Endothelial cell of umbilical vein (primary cell): ENCODE measurements around the gene CAMKMT. TPM values are rescaled to one million over a fixed set of nuclear protein-coding genes. Genes with fewer than 3 reads are reported as not detected.
"Not testable (repeated sequence)": the region's sequence is repeated elsewhere in the genome, so short reads cannot be mapped to it uniquely, and the experiment has no call there.

Experiments
- BruUV-seq: library from RNA; stranded (reverse); fragments of 400-500 nt; replicated peaks from 2 replicates; lab custom pipeline; 2021; lab: Mats Ljungman, UMichigan
- CTCF ChIA-PET: fragments of 300-600, 350-600 bp; sonication (Branson Sonifier 250); formaldehyde crosslinking; loops from one replicate; lab custom pipeline; 2021; ENCODE audit warnings: antibody characterized with exemption, inconsistent platforms; lab: Charles Lee
- POLR2A ChIA-PET: fragments of 300-600, 350-600 bp; sonication (Branson Sonifier 250); formaldehyde crosslinking; loops from one replicate; lab custom pipeline; 2021; ENCODE audit warnings: antibody characterized with exemption, inconsistent platforms; lab: Charles Lee
- DNase-seq: peaks from one replicate; pipeline ENCODE4 v3.0.0-alpha.2; 2011; ENCODE audit warnings: low read depth, low spot score
- FAIRE-seq: peaks from 2 replicates; lab custom pipeline; 2011; peaks lifted over from hg19 to GRCh38; lab: Jason Lieb, UNC
- H2AFZ ChIP-seq: 2 replicates; pipeline ENCODE4 v1.6.0; 2012; ENCODE audit warnings: low read depth, low read length, control low read depth, inconsistent platforms
- H3K27ac ChIP-seq: 2 replicates; pipeline ENCODE4 v1.5.1; 2011; ENCODE audit warnings: low read depth, mild to moderate bottlenecking, control low read depth, low read length, moderate library complexity; ENCODE audit not compliant: insufficient read depth
- H3K27me3 ChIP-seq, 2 experiments: 2 replicates each; pipeline versions ENCODE4 v1.6.0 to v1.6.1; 2011; ENCODE audit warnings: low read length in 2 of 2, mixed read lengths in 1 of 2; ENCODE audit not compliant: control insufficient read depth in 2 of 2, insufficient read depth in 2 of 2
- H3K36me3 ChIP-seq, 2 experiments: 2 replicates in 1 of 2; 3 replicates in 1 of 2; pipeline ENCODE4 v1.5.1; 2011; ENCODE audit warnings: low read length in 2 of 2, mild to moderate bottlenecking in 1 of 2, moderate library complexity in 1 of 2; ENCODE audit not compliant: control insufficient read depth in 2 of 2, insufficient read depth in 2 of 2; ENCODE audit errors: extremely low read depth in 1 of 2
- H3K4me1 ChIP-seq: 3 replicates; pipeline ENCODE4 v1.5.1; 2011; ENCODE audit warnings: mild to moderate bottlenecking, low read length; ENCODE audit not compliant: control insufficient read depth, insufficient read depth; ENCODE audit errors: extremely low read depth
- H3K4me2 ChIP-seq: 2 replicates; pipeline ENCODE4 v1.6.1; 2011; ENCODE audit warnings: low read length, control low read depth, mixed read lengths; ENCODE audit not compliant: insufficient read depth
- H3K4me3 ChIP-seq, 3 experiments: fragments of 200-600 bp in 1 of 3; sonication (generic), shearing (Covaris generic) in 1 of 3; replicated peaks in 1 of 3; 2 replicates each; pipeline ENCODE4 v1.5.1; 2011 to 2016; ENCODE audit warnings: control low read depth in 3 of 3, low read length in 3 of 3, mild to moderate bottlenecking in 2 of 3, inconsistent platforms in 1 of 3, low read depth in 1 of 3, moderate library complexity in 1 of 3; ENCODE audit not compliant: insufficient read depth in 1 of 3
- H3K79me2 ChIP-seq: 2 replicates; pipeline ENCODE4 v1.6.0; 2012; ENCODE audit warnings: low read length, inconsistent platforms; ENCODE audit not compliant: control insufficient read depth, insufficient read depth
- H3K9ac ChIP-seq: replicated peaks from 2 replicates; pipeline ENCODE3; 2011; ENCODE audit warnings: low read length, control low read depth; ENCODE audit not compliant: insufficient read depth; ENCODE audit errors: extremely low read depth
- H3K9me1 ChIP-seq: replicated peaks from 3 replicates; pipeline ENCODE4 v1.6.0; 2011; ENCODE audit warnings: mild to moderate bottlenecking, low read length; ENCODE audit not compliant: control insufficient read depth, insufficient read depth; ENCODE audit errors: extremely low read depth
- H3K9me3 ChIP-seq: replicated peaks from 2 replicates; pipeline ENCODE4 v1.5.1; 2012; ENCODE audit warnings: low read length, inconsistent platforms; ENCODE audit not compliant: control insufficient read depth, insufficient read depth
- H4K20me1 ChIP-seq: replicated peaks from 2 replicates; pipeline ENCODE3; 2011; ENCODE audit warnings: mild to moderate bottlenecking, low read length; ENCODE audit not compliant: control insufficient read depth, insufficient read depth; ENCODE audit errors: extremely low read depth
- EZH2 ChIP-seq: IDR thresholded peaks from 2 replicates; pipeline ENCODE4 v1.6.1; 2012; ENCODE audit warnings: borderline replicate concordance, low read depth, mild to moderate bottlenecking, moderate library complexity, low read length, inconsistent platforms; ENCODE audit not compliant: severe bottlenecking
- FOS ChIP-seq: IDR thresholded peaks from 2 replicates; pipeline ENCODE4 v1.6.1; 2011; ENCODE audit warnings: mild to moderate bottlenecking, low read length, moderate library complexity, borderline replicate concordance; ENCODE audit not compliant: insufficient read depth
- GATA2 ChIP-seq: IDR thresholded peaks from 2 replicates; pipeline ENCODE4 v1.7.0; 2011; ENCODE audit warnings: low read depth, mild to moderate bottlenecking, moderate library complexity, mixed read lengths, low read length; ENCODE audit not compliant: insufficient read length, insufficient read depth
- JUN ChIP-seq: IDR thresholded peaks from 2 replicates; pipeline ENCODE4 v1.6.1; 2011; ENCODE audit warnings: borderline replicate concordance, low read depth; ENCODE audit not compliant: insufficient read length, insufficient read depth
- MYC ChIP-seq: IDR thresholded peaks from one replicate; pipeline ENCODE4 v1.6.1; 2011; ENCODE audit warnings: mild to moderate bottlenecking, low read depth, low read length
- POLR2A ChIP-seq: IDR thresholded peaks from 2 replicates; pipeline ENCODE4 v1.6.1; 2012; ENCODE audit warnings: low read depth, mild to moderate bottlenecking, control low read depth, low read length
- POLR2AphosphoS5 ChIP-seq: IDR thresholded peaks from 2 replicates; pipeline ENCODE4 v1.6.1; 2012; ENCODE audit warnings: low read depth, mild to moderate bottlenecking, control low read depth, low read length, moderate library complexity; ENCODE audit not compliant: insufficient read depth
- dilution Hi-C: fragments of 300-500 bp; cut with MboI; formaldehyde crosslinking; loops from one replicate; pipeline ENCODE4 v1.15.0; 2019; ENCODE audit warnings: low sequenced_read_pairs; ENCODE audit not compliant: extremely low pct_ligation_motif_present
- intact Hi-C: fragments of 100-400 bp; cut with micrococcal nuclease; formaldehyde crosslinking; loops from one replicate; pipeline ENCODE4 v1.10.0; 2022
- polyA plus RNA-seq, 4 experiments: library from polyadenylated mRNA; depleted of rRNA in 3 of 4; stranded (reverse) in 3 of 4; unstranded in 1 of 4; fragments of >200 nt; gene quantifications; 2 replicates each; pipeline versions ENCODE4 v1.2.1 to v1.2.3, GENCODE V29; 2011 to 2012; ENCODE audit warnings: missing spikeins in 1 of 4
- total RNA-seq: library from RNA; stranded (reverse); gene quantifications from 2 replicates; pipeline ENCODE4 v1.2.3, GENCODE V29; 2021
- TF ChIP-seq, protein P1 (sequence below): IDR thresholded peaks from 2 replicates; pipeline ENCODE4 v1.6.1; 2011; ENCODE audit not compliant: insufficient read depth, insufficient read length
- TF ChIP-seq, protein P2 (sequence below), 2 donors: IDR thresholded peaks; 1 replicate in 1 of 2; 2 replicates in 1 of 2; pipeline ENCODE4 v1.5.1; 2011; ENCODE audit warnings: low read length in 2 of 2, mild to moderate bottlenecking in 2 of 2, moderate library complexity in 2 of 2, control low read depth in 1 of 2, inconsistent platforms in 1 of 2, low read depth in 1 of 2; ENCODE audit not compliant: insufficient read depth in 1 of 2; ENCODE audit errors: extremely low read depth in 1 of 2

CAMKMT gene
- total and polyA plus RNA-seq, 2 donors (not counting 3 experiments of a cell fraction or from before 2014, with no cell fraction given), result 4.1 to 10.7 TPM

GRCh38 chr2:44377486-44377885 is 15.7 kb downstream of the CAMKMT start:
- TF ChIP-seq EZH2, result no peak
- TF ChIP-seq JUN, result no peak
- TF ChIP-seq POLR2AphosphoS5, result no peak
- TF ChIP-seq, protein P1, sequence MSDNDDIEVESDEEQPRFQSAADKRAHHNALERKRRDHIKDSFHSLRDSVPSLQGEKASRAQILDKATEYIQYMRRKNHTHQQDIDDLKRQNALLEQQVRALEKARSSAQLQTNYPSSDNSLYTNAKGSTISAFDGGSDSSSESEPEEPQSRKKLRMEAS, result no peak
- TF ChIP-seq POLR2A, result no peak
- TF ChIP-seq, protein P2, sequence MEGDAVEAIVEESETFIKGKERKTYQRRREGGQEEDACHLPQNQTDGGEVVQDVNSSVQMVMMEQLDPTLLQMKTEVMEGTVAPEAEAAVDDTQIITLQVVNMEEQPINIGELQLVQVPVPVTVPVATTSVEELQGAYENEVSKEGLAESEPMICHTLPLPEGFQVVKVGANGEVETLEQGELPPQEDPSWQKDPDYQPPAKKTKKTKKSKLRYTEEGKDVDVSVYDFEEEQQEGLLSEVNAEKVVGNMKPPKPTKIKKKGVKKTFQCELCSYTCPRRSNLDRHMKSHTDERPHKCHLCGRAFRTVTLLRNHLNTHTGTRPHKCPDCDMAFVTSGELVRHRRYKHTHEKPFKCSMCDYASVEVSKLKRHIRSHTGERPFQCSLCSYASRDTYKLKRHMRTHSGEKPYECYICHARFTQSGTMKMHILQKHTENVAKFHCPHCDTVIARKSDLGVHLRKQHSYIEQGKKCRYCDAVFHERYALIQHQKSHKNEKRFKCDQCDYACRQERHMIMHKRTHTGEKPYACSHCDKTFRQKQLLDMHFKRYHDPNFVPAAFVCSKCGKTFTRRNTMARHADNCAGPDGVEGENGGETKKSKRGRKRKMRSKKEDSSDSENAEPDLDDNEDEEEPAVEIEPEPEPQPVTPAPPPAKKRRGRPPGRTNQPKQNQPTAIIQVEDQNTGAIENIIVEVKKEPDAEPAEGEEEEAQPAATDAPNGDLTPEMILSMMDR (IDR thresholded peaks at IDR 0.05; ENCODE audit: extremely low read depth in 1 of 2, insufficient read depth in 1 of 2, low read depth in 1 of 2, low read length in 2 of 2), result no peak
- TF ChIP-seq FOS, result no peak
- TF ChIP-seq GATA2, result no peak
- TF ChIP-seq MYC, result no peak
- Histone ChIP-seq H3K4me2 (no peak overlapping the region), H3K27me3 (no peaks in the 10 kb centered on the region), H4K20me1 (no peaks in the 10 kb centered on the region), H2AFZ (no peak overlapping the region), H3K36me3 (no peaks in the 10 kb centered on the region), H3K27ac (no peak overlapping the region), H3K79me2 (no peaks in the 10 kb centered on the region), H3K4me1 (no peaks in the 10 kb centered on the region), H3K9me3 (no peaks in the 10 kb centered on the region), H3K9me1 (no peaks in the 10 kb centered on the region), H3K9ac (no peak overlapping the region), H3K4me3 (no peak overlapping the region)
- CTCF ChIA-PET, result interaction anchor here (0.7 to 1.8 kb wide), 3 partner anchors 15 to 23 kb away, joined by 3 to 6 read pairs (median 3); no protein-coding TSS in a partner anchor
- DNase-seq, result no peak
- dilution Hi-C loops, result no loop called here
- no TSS peak for BruUV-seq
- no peak for FAIRE-seq
- POLR2A ChIA-PET, result no interaction called here
- intact Hi-C loops, result no loop called here

DNA sequence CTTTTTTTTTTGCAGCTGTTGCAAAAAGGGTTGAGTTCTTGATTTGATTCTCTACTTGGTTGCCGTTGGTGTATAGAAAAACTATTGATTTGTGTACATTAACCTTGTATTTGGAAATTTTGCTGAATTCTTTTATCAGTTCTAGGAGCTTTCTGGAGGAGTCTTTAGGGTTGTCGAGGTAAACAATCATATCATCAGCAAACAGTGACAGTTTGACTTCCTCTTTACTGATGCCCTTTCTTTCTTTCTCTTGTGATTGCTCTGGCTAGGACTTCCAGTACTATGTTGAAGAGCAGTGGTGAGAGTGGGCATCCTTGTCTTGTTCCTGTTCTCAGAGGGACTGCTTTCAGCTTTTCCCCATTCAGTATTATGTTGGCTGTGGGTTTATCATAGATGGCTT is 23.5 kb downstream of the CAMKMT start:
- H3K36me3 ChIP-seq, dilution Hi-C loops, H3K79me2 ChIP-seq, POLR2A ChIA-PET, H3K9me3 ChIP-seq, H3K9ac ChIP-seq, BruUV-seq, intact Hi-C loops, H3K4me3 ChIP-seq, H3K4me1 ChIP-seq, H3K27me3 ChIP-seq, H3K4me2 ChIP-seq, DNase-seq, H2AFZ ChIP-seq, FAIRE-seq, H4K20me1 ChIP-seq, H3K27ac ChIP-seq, H3K9me1 ChIP-seq: not testable (repeated sequence)
- CTCF ChIA-PET, result interaction anchor here (0.6 kb wide), 1 partner anchor 132 kb away, joined by 3 read pairs; no protein-coding TSS in a partner anchor
